ENCODE results near the gene SLC35G1. TPM values are rescaled to one million over a fixed set of nuclear protein-coding genes. Genes with fewer than 3 reads are reported as not detected.

The SLC35G1 gene
- total RNA-seq, 2 donors from 2014 or later, result 11.3 to 14.2 TPM

DNA sequence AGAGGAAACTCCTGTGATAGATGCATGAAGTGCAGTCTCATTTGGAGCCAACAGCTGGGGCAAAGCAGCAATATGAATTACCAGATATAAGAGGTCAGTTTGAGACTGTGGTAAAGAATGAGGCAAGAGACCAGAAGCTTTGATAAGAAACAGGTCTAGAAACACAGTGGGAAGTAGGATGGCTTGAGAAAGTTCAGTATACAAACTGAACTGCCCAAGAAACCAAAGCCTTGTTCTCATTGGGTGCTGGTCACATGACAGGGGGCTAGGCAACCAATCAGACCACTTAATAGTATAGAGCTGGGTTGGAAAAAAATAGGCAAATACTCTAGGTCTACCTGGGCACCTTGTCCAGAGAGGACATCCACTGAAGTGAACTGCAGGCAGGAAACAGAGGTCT is 53.7 kb downstream of the SLC35G1 start:
- Histone ChIP-seq H3K27ac (ENCODE audit: low read depth, low read length) (no peak overlapping the region), H3K36me3 (ENCODE audit: control insufficient read depth, insufficient read depth, low read length) (no peaks in the 10 kb centered on the region), H3K4me3 (ENCODE audit: low read length) (no peak overlapping the region), H3K4me1 (ENCODE audit: control insufficient read depth, insufficient read depth, low read length) (no peaks in the 10 kb centered on the region), H3K9me3 (ENCODE audit: control insufficient read depth, low read length) (no peaks in the 10 kb centered on the region), H3K9ac (ENCODE audit: extremely low read depth, low read length, poor library complexity, severe bottlenecking) (no peak overlapping the region), H3K27me3 (ENCODE audit: control insufficient read depth, insufficient read depth, low read length, poor library complexity, severe bottlenecking) (no peaks in the 10 kb centered on the region)
- no peak for DNase-seq
- H3K36me3 Mint-ChIP-seq (ENCODE audit: low read depth), result no peaks in the 10 kb centered on the region
- H3K4me3 Mint-ChIP-seq, result no peak overlapping the region
- peaks cover 3% of the 10 kb centered on the region for H3K27me3 Mint-ChIP-seq (ENCODE audit: insufficient read depth)
- TF ChIP-seq, protein P1, sequence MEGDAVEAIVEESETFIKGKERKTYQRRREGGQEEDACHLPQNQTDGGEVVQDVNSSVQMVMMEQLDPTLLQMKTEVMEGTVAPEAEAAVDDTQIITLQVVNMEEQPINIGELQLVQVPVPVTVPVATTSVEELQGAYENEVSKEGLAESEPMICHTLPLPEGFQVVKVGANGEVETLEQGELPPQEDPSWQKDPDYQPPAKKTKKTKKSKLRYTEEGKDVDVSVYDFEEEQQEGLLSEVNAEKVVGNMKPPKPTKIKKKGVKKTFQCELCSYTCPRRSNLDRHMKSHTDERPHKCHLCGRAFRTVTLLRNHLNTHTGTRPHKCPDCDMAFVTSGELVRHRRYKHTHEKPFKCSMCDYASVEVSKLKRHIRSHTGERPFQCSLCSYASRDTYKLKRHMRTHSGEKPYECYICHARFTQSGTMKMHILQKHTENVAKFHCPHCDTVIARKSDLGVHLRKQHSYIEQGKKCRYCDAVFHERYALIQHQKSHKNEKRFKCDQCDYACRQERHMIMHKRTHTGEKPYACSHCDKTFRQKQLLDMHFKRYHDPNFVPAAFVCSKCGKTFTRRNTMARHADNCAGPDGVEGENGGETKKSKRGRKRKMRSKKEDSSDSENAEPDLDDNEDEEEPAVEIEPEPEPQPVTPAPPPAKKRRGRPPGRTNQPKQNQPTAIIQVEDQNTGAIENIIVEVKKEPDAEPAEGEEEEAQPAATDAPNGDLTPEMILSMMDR (conservative IDR thresholded peaks at IDR 0.05), result no peak
- H3K9me3 Mint-ChIP-seq, result no peaks in the 10 kb centered on the region
- peaks cover 4% of the 10 kb centered on the region for H3K4me1 Mint-ChIP-seq
- H3K27ac Mint-ChIP-seq, result no peak overlapping the region

DNA sequence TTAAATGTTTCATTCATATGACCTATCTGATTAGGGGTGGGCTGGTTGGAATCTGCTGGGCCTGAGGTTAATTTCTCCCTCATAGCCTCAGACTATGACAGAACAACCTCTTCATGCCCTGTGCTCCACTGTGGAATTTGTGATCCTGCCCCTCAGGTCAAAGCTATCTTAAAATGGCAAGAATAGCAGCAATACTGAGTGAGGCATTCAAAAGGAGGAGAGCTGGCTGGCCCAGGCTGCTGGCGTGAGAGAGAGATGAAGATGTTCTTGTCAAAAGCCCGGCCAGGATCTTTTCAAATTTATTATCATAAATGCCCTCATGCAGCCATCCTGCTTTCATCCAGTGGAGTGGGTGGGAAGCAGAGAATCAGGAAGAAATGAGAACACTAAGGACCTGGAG is 58.1 kb downstream of the SLC35G1 start:
- H3K4me1 Mint-ChIP-seq, result no peaks in the 10 kb centered on the region
- Histone ChIP-seq H3K36me3 (ENCODE audit: control insufficient read depth, insufficient read depth, low read length) (no peaks in the 10 kb centered on the region), H3K4me3 (ENCODE audit: low read length) (no peak overlapping the region), H3K9me3 (ENCODE audit: control insufficient read depth, low read length) (no peaks in the 10 kb centered on the region), H3K27me3 (ENCODE audit: control insufficient read depth, insufficient read depth, low read length, poor library complexity, severe bottlenecking) (no peaks in the 10 kb centered on the region), H3K27ac (ENCODE audit: low read depth, low read length) (no peak overlapping the region), H3K9ac (ENCODE audit: extremely low read depth, low read length, poor library complexity, severe bottlenecking) (no peak overlapping the region), H3K4me1 (ENCODE audit: control insufficient read depth, insufficient read depth, low read length) (no peaks in the 10 kb centered on the region)
- WGBS, 2 experiments (ENCODE audit: insufficient coverage in 1 of 2, insufficient read length in 1 of 2), result 80% methylated on average over 1 of the region's 2 CpGs; no CpG with 5 or more reads in 1 of the 2 experiments
- no peak overlapping the region for H3K4me3 Mint-ChIP-seq
- peaks cover 3% of the 10 kb centered on the region for H3K9me3 Mint-ChIP-seq
- no peak overlapping the region for H3K27ac Mint-ChIP-seq
- no peak for DNase-seq
- no peaks in the 10 kb centered on the region for H3K36me3 Mint-ChIP-seq (ENCODE audit: low read depth)
- TF ChIP-seq, protein P1 (conservative IDR thresholded peaks at IDR 0.05), result no peak
- H3K27me3 Mint-ChIP-seq (ENCODE audit: insufficient read depth), result peaks cover 3% of the 10 kb centered on the region

Other genes starting within 250 kb of the SLC35G1 start
- gene FRA10AC1, start 191.4 kb upstream of the SLC35G1 start, total RNA-seq, result 10 to 100 TPM; 16.5 to 28.3 TPM
- 1 to 10 TPM in 1 of 2 donors, under 1 TPM in 1; 0.60 to 2.6 TPM for gene LGI1, start 136.0 kb upstream of the SLC35G1 start, total RNA-seq
- 10 to 100 TPM; 13.1 to 14.3 TPM for gene PLCE1, start 100.0 kb downstream of the SLC35G1 start, total RNA-seq